SK-N-SH treated with all-trans-retinoic acid at 6 μM for 48 hours (cell line): ENCODE results near the gene ENPP7.

Experiments
- ATAC-seq: fragments of 200-7000 bp; cut with Tn5 transposase; 3 replicates; pipeline ENCODE4 v1.9.1; 2020; ENCODE audit warnings: mild to moderate bottlenecking, moderate library complexity
- BACH2 ChIP-seq: fragments of 250-450 bp; sonication (Bioruptor Pico); IDR thresholded peaks from 2 replicates; pipeline ENCODE4 v1.9.0; 2021; ENCODE audit warnings: mild to moderate bottlenecking, borderline replicate concordance
- CREB5 ChIP-seq: fragments of 250-450 bp; sonication (Bioruptor Pico); IDR thresholded peaks from 2 replicates; pipeline ENCODE4 v1.5.1; 2020; ENCODE audit warnings: low read depth, mild to moderate bottlenecking, moderate library complexity
- CSDC2 ChIP-seq: fragments of 250-450 bp; sonication (Bioruptor Pico); IDR thresholded peaks from 2 replicates; pipeline ENCODE4 v1.5.0; 2020; ENCODE audit warnings: mild to moderate bottlenecking, moderate library complexity
- ESRRG ChIP-seq: fragments of 250-450 bp; sonication (Bioruptor Pico); IDR thresholded peaks from 2 replicates; pipeline ENCODE4 v1.6.1; 2021; ENCODE audit warnings: mild to moderate bottlenecking
- GLIS3 ChIP-seq: fragments of 250-450 bp; sonication (Bioruptor Pico); IDR thresholded peaks from 2 replicates; pipeline ENCODE4 v1.5.0; 2020; ENCODE audit warnings: mild to moderate bottlenecking, moderate library complexity
- ISL1 ChIP-seq: fragments of 250-450 bp; sonication (Bioruptor Pico); IDR thresholded peaks from 2 replicates; pipeline ENCODE4 v2.1.2; 2022; ENCODE audit warnings: mild to moderate bottlenecking, moderate library complexity
- OSR1 ChIP-seq: fragments of 250-450 bp; sonication (Bioruptor Pico); IDR thresholded peaks from 2 replicates; pipeline ENCODE4 v1.8.0; 2022; ENCODE audit warnings: moderate library complexity, mild to moderate bottlenecking, inconsistent platforms
- PATZ1 ChIP-seq: fragments of 250-450 bp; sonication (Bioruptor Pico); IDR thresholded peaks from 2 replicates; pipeline ENCODE4 v1.8.0; 2020; ENCODE audit warnings: mild to moderate bottlenecking, moderate library complexity, borderline replicate concordance
- PPARA ChIP-seq: fragments of 250-450 bp; sonication (Bioruptor Pico); IDR thresholded peaks from 2 replicates; pipeline ENCODE4 v1.5.0; 2020; ENCODE audit warnings: mild to moderate bottlenecking, borderline replicate concordance
- RARB ChIP-seq: fragments of 250-450 bp; sonication (Bioruptor Pico); IDR thresholded peaks from 2 replicates; pipeline ENCODE4 v1.8.0; 2021; ENCODE audit warnings: mild to moderate bottlenecking, moderate library complexity
- SNAI2 ChIP-seq: fragments of 250-450 bp; sonication (Bioruptor Pico); IDR thresholded peaks from 2 replicates; pipeline ENCODE4 v1.5.0; 2020; ENCODE audit warnings: mild to moderate bottlenecking, moderate library complexity
- TCF4 ChIP-seq: fragments of 250-450 bp; sonication (Bioruptor Pico); IDR thresholded peaks from 2 replicates; pipeline ENCODE4 v1.8.0; 2021; ENCODE audit warnings: mild to moderate bottlenecking, moderate library complexity, borderline replicate concordance
- TOX ChIP-seq: fragments of 250-450 bp; sonication (Bioruptor Pico); IDR thresholded peaks from 2 replicates; pipeline ENCODE4 v1.8.0; 2021; ENCODE audit warnings: mild to moderate bottlenecking, moderate library complexity, borderline replicate concordance
- TSHZ2 ChIP-seq: fragments of 250-450 bp; sonication (Bioruptor Pico); IDR thresholded peaks from 2 replicates; pipeline ENCODE4 v1.5.0; 2020; ENCODE audit warnings: mild to moderate bottlenecking, moderate library complexity
- ZC3H10 ChIP-seq: fragments of 250-450 bp; sonication (Bioruptor Pico); IDR thresholded peaks from 2 replicates; pipeline ENCODE4 v1.5.1; 2021; ENCODE audit warnings: mild to moderate bottlenecking, moderate library complexity
- ZFP3 ChIP-seq: fragments of 250-450 bp; sonication (Bioruptor Pico); IDR thresholded peaks from 2 replicates; pipeline ENCODE4 v1.5.0; 2020; ENCODE audit warnings: mild to moderate bottlenecking, moderate library complexity
- ZFP30 ChIP-seq: fragments of 450-650 bp; formaldehyde crosslinking; IDR thresholded peaks from 2 replicates; pipeline ENCODE4 v1.5.0; 2022; ENCODE audit warnings: mild to moderate bottlenecking, moderate library complexity
- ZNF565 ChIP-seq: fragments of 450-650 bp; formaldehyde crosslinking; conservative IDR thresholded peaks from 2 replicates; pipeline ENCODE4 v1.5.0; 2020; ENCODE audit warnings: low read depth, mild to moderate bottlenecking, moderate library complexity
- ZNF70 ChIP-seq: fragments of 450-650 bp; formaldehyde crosslinking; IDR thresholded peaks from 2 replicates; pipeline ENCODE4 v1.5.0; 2020; ENCODE audit warnings: mild to moderate bottlenecking, moderate library complexity
- ZNF8 ChIP-seq: fragments of 450-650 bp; formaldehyde crosslinking; IDR thresholded peaks from 2 replicates; pipeline ENCODE4 v1.5.0; 2020; ENCODE audit warnings: mild to moderate bottlenecking, moderate library complexity
- TF ChIP-seq, protein P1 (sequence below): fragments of 250-450 bp; sonication (Bioruptor Pico); IDR thresholded peaks from 2 replicates; pipeline ENCODE4 v1.8.0; 2021; ENCODE audit warnings: low read depth, mild to moderate bottlenecking, moderate library complexity, borderline replicate concordance

The ENPP7 gene

DNA sequence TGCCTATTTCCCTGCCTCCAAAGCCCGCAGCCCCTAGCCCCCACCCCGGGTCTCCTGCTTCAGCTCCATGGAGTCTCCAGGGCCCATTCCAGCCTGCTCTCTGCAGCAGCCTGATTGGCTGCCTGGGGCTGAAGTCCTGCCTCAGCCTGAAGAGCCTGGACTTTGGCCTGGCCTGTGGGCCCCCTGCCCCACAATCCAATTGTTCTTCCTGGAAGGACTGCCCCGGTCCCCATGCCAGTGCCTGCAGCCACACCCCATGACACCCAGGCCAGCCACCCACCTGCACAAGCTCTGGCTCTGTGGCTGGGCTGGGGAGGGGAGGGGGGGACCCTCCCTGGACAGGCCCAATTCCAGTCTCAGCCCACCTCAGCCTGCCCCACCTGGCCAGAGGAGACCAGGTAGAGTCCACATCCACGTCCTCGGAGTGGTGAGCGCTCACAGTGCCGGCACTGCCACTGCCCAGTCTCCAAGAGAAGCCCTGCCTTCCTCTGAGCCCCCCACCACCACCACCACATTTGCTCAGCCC, 12.3 kb downstream of the ENPP7 start (continued):
- TF ChIP-seq TSHZ2 (CRISPR knock-in tag), result no peak
- no peak for TF ChIP-seq CSDC2 (CRISPR knock-in tag)

DNA sequence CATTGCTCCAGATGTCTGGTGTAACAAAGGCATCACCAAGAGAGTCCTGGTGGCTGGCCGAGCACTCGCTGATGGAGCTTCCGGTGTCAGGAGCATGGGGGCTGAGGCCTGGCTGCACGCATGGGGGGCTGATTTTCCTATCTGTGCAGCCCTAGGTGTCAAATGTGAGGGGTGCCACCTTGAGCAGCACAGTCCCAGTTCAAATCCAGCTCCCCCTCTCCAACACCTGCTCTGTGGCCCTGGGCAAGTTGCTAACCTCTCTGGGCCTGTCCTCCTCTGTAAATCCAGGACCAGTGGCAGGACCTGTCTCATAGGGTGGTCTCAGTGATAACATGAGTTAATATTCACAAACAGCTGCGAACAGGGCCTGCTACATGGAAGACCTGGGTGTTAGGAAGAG, 12.9 kb downstream of the ENPP7 start:
- ATAC-seq, result no peak
- TF ChIP-seq PATZ1 (CRISPR knock-in tag) (no peak), ZC3H10 (CRISPR knock-in tag) (no peak), ZFP30 (CRISPR knock-in tag) (no peak), ZNF8 (CRISPR knock-in tag) (no peak), ZFP3 (CRISPR knock-in tag) (no peak), ZNF565 (CRISPR knock-in tag) (no peak), BACH2 (CRISPR knock-in tag) (no peak), TSHZ2 (CRISPR knock-in tag) (no peak), ESRRG (CRISPR knock-in tag) (no peak), ZNF70 (CRISPR knock-in tag) (no peak), TCF4 (no peak), TOX (CRISPR knock-in tag) (no peak), CREB5 (no peak), RARB (CRISPR knock-in tag) (no peak), OSR1 (CRISPR knock-in tag) (no peak), GLIS3 (no peak), PPARA (CRISPR knock-in tag) (no peak)
- TF ChIP-seq, protein P1, sequence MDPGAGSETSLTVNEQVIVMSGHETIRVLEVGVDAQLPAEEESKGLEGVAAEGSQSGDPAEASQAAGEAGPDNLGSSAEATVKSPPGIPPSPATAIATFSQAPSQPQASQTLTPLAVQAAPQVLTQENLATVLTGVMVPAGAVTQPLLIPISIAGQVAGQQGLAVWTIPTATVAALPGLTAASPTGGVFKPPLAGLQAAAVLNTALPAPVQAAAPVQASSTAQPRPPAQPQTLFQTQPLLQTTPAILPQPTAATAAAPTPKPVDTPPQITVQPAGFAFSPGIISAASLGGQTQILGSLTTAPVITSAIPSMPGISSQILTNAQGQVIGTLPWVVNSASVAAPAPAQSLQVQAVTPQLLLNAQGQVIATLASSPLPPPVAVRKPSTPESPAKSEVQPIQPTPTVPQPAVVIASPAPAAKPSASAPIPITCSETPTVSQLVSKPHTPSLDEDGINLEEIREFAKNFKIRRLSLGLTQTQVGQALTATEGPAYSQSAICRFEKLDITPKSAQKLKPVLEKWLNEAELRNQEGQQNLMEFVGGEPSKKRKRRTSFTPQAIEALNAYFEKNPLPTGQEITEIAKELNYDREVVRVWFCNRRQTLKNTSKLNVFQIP (CRISPR knock-in tag), result no peak
- TF ChIP-seq, all 23 proteins: peak for 0

DNA sequence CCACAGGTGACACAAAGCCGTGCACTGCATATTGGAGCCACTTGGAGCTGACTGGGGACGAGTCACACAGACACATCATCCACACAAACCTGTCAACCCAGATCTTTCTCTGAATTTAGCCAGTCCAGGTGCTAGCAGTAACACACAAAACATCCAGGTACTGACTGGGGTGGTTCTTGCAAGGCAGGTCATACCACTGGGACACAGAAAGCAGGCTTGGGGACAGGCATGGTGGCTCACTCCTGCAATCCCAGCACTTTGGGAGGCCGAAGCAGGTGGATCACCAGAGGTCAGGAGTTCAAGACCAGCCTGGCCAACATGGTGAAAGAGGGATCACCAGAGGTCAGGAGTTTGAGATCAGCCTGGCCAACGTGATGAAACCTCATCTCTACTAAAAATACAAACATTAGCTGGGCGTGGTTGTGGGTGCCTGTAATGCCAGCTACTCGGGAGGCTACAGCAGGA, 14.9 kb downstream of the ENPP7 start:
- no peak for ATAC-seq
- TF ChIP-seq SNAI2 (CRISPR knock-in tag) (no peak), RARB (CRISPR knock-in tag) (no peak), ZNF565 (CRISPR knock-in tag) (no peak), BACH2 (CRISPR knock-in tag) (no peak), ESRRG (CRISPR knock-in tag) (no peak), ISL1 (CRISPR knock-in tag) (no peak), PATZ1 (CRISPR knock-in tag) (no peak), ZFP30 (CRISPR knock-in tag) (no peak), ZNF70 (CRISPR knock-in tag) (no peak), OSR1 (CRISPR knock-in tag) (no peak)
